ENCODE data around the gene MTARC2.

- TF ChIP-seq, protein P1, sequence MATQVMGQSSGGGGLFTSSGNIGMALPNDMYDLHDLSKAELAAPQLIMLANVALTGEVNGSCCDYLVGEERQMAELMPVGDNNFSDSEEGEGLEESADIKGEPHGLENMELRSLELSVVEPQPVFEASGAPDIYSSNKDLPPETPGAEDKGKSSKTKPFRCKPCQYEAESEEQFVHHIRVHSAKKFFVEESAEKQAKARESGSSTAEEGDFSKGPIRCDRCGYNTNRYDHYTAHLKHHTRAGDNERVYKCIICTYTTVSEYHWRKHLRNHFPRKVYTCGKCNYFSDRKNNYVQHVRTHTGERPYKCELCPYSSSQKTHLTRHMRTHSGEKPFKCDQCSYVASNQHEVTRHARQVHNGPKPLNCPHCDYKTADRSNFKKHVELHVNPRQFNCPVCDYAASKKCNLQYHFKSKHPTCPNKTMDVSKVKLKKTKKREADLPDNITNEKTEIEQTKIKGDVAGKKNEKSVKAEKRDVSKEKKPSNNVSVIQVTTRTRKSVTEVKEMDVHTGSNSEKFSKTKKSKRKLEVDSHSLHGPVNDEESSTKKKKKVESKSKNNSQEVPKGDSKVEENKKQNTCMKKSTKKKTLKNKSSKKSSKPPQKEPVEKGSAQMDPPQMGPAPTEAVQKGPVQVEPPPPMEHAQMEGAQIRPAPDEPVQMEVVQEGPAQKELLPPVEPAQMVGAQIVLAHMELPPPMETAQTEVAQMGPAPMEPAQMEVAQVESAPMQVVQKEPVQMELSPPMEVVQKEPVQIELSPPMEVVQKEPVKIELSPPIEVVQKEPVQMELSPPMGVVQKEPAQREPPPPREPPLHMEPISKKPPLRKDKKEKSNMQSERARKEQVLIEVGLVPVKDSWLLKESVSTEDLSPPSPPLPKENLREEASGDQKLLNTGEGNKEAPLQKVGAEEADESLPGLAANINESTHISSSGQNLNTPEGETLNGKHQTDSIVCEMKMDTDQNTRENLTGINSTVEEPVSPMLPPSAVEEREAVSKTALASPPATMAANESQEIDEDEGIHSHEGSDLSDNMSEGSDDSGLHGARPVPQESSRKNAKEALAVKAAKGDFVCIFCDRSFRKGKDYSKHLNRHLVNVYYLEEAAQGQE (IDR thresholded peaks at IDR 0.05; ENCODE audit: borderline replicate concordance) = no peak
- no peak for TF ChIP-seq POLR2AphosphoS5 (IDR thresholded peaks at IDR 0.05)
- TF ChIP-seq, protein P2, sequence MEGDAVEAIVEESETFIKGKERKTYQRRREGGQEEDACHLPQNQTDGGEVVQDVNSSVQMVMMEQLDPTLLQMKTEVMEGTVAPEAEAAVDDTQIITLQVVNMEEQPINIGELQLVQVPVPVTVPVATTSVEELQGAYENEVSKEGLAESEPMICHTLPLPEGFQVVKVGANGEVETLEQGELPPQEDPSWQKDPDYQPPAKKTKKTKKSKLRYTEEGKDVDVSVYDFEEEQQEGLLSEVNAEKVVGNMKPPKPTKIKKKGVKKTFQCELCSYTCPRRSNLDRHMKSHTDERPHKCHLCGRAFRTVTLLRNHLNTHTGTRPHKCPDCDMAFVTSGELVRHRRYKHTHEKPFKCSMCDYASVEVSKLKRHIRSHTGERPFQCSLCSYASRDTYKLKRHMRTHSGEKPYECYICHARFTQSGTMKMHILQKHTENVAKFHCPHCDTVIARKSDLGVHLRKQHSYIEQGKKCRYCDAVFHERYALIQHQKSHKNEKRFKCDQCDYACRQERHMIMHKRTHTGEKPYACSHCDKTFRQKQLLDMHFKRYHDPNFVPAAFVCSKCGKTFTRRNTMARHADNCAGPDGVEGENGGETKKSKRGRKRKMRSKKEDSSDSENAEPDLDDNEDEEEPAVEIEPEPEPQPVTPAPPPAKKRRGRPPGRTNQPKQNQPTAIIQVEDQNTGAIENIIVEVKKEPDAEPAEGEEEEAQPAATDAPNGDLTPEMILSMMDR (IDR thresholded peaks at IDR 0.05; ENCODE audit: poor library complexity, severe bottlenecking) = no peak
- TF ChIP-seq EZH2 (IDR thresholded peaks at IDR 0.05; ENCODE audit: borderline replicate concordance, insufficient read depth, low read length, poor library complexity, severe bottlenecking) = no peak
- no peak for TF ChIP-seq TAF1 (IDR thresholded peaks at IDR 0.05; ENCODE audit: low read depth)
- no peak for TF ChIP-seq MXI1 (conservative IDR thresholded peaks at IDR 0.05; ENCODE audit: poor library complexity, severe bottlenecking)
- no peak for TF ChIP-seq SMC3 (conservative IDR thresholded peaks at IDR 0.05; ENCODE audit: poor library complexity)
Measured at GRCh38 chr1:220770245-220770913, 22.3 kb downstream of the MTARC2 start.
